Measurements from ENCODE around the gene P4HA2.

Gene P4HA2

GRCh38 chr5:132259069-132259851, 31.6 kb upstream of the P4HA2 start:
- no peak for TF ChIP-seq ZNF274 (IDR thresholded peaks at IDR 0.05; ENCODE audit: low read depth, low read length)
- no peak overlapping the region for H3K4me3 ChIP-seq (ENCODE audit: low read length)

- TF ChIP-seq ZNF274 (IDR thresholded peaks at IDR 0.05; ENCODE audit: low read depth, low read length), result no peak
- no peak overlapping the region for H3K4me3 ChIP-seq (ENCODE audit: low read length)
Measured at GRCh38 chr5:132258102-132259068, 30.7 kb upstream of the P4HA2 start.

GRCh38 chr5:132257131-132258101, 29.8 kb upstream of the P4HA2 start, which contains the start of gene PDLIM4:
PDLIM4 (plus strand) TSS chr5:132257696; CDS start chr5:132257735, 39 bp downstream.
- H3K4me3 ChIP-seq (ENCODE audit: low read length), result no peak within 1 kb of the TSS
- no peak for TF ChIP-seq ZNF274 (IDR thresholded peaks at IDR 0.05; ENCODE audit: low read depth, low read length)

- TF ChIP-seq ZNF274 (IDR thresholded peaks at IDR 0.05; ENCODE audit: low read depth, low read length), result no peak
- no peak overlapping the region for H3K4me3 ChIP-seq (ENCODE audit: low read length)
Measured at GRCh38 chr5:132256783-132257130, 29.1 kb upstream of the P4HA2 start.

- TF ChIP-seq ZNF274 (IDR thresholded peaks at IDR 0.05; ENCODE audit: low read depth, low read length), result no peak
- H3K4me3 ChIP-seq (ENCODE audit: low read length), result no peak overlapping the region
Measured at GRCh38 chr5:132256086-132256782, 28.6 kb upstream of the P4HA2 start.

- no peak overlapping the region for H3K4me3 ChIP-seq (ENCODE audit: low read length)
- TF ChIP-seq ZNF274 (IDR thresholded peaks at IDR 0.05; ENCODE audit: low read depth, low read length), result no peak
Measured at GRCh38 chr5:132254321-132254977, 26.8 kb upstream of the P4HA2 start.

GRCh38 chr5:132253452-132254320, 26.0 kb upstream of the P4HA2 start:
- no peak overlapping the region for H3K4me3 ChIP-seq (ENCODE audit: low read length)
- no peak for TF ChIP-seq ZNF274 (IDR thresholded peaks at IDR 0.05; ENCODE audit: low read depth, low read length)

- no peak for TF ChIP-seq ZNF274 (IDR thresholded peaks at IDR 0.05; ENCODE audit: low read depth, low read length)
- H3K4me3 ChIP-seq (ENCODE audit: low read length), result no peak overlapping the region
Measured at GRCh38 chr5:132253008-132253441, 25.4 kb upstream of the P4HA2 start.

GRCh38 chr5:132251220-132251725, 23.6 kb upstream of the P4HA2 start:
- H3K4me3 ChIP-seq (ENCODE audit: low read length), result no peak overlapping the region
- no peak for TF ChIP-seq ZNF274 (IDR thresholded peaks at IDR 0.05; ENCODE audit: low read depth, low read length)

GRCh38 chr5:132250547-132250946, 22.9 kb upstream of the P4HA2 start:
- TF ChIP-seq ZNF274 (IDR thresholded peaks at IDR 0.05; ENCODE audit: low read depth, low read length), result no peak
- H3K4me3 ChIP-seq (ENCODE audit: low read length), result no peak overlapping the region

- TF ChIP-seq ZNF274 (IDR thresholded peaks at IDR 0.05; ENCODE audit: low read depth, low read length), result no peak
- no peak overlapping the region for H3K4me3 ChIP-seq (ENCODE audit: low read length)
Measured at GRCh38 chr5:132246806-132247205, 19.2 kb upstream of the P4HA2 start.

All from GM08714 (cell line).